HG03520 (cell line): ENCODE results near the gene TBC1D5.
"Not testable (repeated sequence)": the region's sequence is repeated elsewhere in the genome, so short reads cannot be mapped to it uniquely, and the experiment has no call there.

ENCODE experiments used
- ATAC-seq: cut with Tn5 transposase; IDR thresholded peaks from one replicate; pipeline ENCODE4 v1.9.1; 2021; ENCODE audit warnings: mild to moderate bottlenecking, moderate library complexity; ENCODE audit not compliant: unreplicated experiment

Gene TBC1D5

DNA sequence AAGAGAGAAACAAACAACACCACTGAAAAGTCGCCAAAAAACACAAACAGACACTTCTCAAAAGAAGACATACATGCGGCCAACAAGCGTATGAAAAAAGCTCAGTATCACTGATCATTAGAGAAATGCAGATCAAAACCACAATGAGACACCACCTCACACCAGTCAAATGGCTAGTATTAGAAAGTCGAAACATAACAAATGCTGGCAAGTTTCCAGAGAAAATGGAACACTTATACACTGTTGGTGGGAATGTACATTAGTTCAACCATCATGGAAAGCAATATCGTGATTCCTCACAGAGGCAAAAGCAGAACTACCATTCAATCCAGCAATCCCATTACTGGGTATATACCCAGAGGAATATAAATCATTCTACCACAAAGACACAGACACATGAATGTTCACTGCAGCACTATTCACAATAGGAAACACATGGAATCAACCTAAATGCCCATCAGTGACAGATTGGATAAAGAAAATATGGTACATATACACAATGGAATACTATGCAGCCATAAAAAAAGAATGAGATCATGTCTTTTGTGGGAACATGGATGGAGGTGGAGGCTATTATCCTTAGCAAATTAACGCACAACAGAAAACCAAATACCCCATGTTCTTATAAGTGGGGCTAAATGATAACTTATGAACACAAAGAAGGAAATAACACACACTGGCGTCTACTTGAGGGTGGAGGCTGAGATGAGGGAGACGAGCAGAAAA is 93.6 kb downstream of the TBC1D5 start:
- not testable (repeated sequence) for ATAC-seq

DNA sequence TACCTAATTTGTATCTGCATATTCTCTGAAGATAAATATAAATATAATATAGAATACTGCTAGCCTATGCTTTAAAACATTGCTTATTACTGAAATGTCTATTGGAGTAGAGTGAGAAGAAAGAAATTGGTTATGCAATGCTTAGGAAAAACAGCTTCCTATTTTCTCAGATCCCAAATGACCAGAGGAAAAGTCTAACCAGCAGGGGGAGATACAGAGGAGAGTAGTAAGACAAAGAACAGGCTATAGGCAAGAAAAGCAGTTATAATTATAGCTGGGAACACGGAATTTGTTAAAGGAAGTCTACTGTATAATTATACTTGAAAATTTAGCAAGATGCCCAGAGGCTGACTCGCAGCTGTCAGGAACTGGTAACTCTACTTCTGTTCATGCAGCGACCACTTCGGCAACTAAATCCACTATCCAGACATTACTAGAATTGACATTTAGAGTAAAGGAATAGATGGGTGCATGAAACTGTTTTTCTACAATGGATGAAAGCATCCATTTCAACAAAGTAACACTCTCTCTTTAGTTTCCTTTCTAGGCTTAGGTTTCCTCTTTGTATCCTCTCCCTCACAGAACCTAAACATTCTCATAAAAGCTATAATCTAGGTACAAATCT is 97.2 kb downstream of the TBC1D5 start:
- no peak for ATAC-seq

DNA sequence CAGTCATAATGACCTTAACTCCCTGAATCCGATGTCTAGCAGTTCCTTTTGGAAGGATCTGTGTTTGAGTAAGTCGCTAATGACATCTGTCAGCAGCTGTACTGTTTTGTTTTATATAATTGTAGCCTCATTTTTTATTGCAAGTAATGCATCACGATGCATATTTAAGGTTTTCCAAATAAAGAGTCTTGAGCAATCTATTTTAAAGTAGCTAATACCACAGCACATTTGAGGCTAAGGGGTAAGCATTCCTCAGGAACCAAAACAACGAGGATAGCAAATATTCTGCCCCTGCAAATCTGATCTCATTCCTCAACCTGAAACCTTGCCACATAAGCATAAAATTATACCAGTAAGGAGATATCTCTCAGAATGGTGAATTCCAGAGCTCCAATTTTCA is 98.7 kb downstream of the TBC1D5 start:
- ATAC-seq = no peak

GRCh38 chr3:17642474-17642873 is 100.0 kb downstream of the TBC1D5 start:
- ATAC-seq = no peak

DNA sequence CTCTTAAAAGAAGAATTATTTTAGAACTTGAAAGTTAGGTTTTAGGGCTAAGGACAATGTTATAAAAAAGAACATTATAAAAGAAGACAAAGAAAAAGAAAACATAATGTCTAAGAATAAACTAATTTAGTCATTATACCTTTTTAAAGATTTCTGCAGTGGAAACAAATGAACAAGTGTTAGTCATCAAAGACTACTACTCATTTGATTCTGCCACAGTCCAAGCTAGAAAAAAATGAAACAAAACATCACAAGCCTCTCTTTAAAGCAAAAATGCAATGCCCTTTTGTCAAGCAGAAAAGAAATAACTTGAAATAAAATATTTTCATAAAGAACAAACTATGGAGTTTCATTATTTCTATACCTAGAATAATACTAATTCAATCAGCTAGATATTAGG is 102.0 kb downstream of the TBC1D5 start:
- no peak for ATAC-seq

- no peak for ATAC-seq
These were observed 102.7 kb downstream of the TBC1D5 start for GRCh38 chr3:17639765-17640164.

DNA sequence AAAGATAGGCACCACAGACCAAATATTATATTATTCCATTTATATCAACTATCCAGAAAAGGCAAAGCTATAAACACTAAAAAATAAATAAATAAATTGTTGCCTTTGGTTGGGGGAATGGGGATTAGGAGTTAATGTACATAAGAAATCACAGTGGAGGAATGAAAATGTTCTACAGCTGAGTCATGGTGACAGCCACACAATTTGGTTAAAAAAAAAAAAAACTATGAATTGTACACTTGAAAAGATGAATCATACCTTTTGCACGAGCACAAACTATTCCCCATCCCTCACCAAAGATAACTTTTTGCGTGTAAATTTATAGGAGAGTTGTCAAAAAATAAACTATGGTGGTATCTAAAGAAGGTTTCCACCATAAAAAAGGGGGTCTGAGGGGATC is 103.2 kb downstream of the TBC1D5 start:
- no peak for ATAC-seq

DNA sequence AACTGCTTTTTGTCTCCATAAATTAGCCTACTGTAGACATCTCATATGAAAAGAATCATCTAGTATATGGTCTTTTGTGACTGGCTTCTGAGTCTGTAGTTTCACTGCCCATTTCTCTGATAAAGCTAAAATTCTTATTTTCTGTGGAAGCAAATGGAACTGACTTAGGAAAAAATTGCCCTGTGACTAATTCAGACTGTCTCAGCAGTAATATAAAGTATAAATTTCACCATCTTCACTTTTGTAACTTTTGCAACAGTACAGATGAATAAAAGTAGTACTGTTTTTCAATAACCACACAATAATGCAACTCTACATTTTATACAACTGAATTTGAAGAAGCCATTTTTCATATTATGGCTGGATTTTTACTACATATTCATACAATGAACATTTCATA is 104.1 kb downstream of the TBC1D5 start:
- ATAC-seq = no peak

- not testable (repeated sequence) for ATAC-seq
These were observed 106.8 kb downstream of the TBC1D5 start for GRCh38 chr3:17635675-17636074.

DNA sequence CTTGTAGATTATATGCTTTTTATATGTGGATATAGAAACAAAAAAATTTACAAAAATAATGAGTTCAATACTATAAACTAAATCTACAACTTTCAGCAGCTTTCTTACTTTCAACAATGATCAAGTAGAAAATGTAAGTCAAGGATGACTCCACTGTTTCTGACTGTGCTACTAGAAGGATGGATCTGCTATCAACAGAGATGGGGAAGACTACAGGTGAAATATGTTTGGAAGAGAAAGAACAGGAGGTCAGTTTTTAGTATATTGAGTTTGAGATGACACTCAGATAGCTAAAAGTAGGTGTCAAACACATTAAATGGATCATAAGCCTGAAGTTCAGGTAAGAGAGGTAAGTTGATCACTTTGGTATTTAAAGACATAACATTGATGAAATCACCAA is 107.5 kb downstream of the TBC1D5 start:
- ATAC-seq = no peak

- ATAC-seq = no peak
These were observed 108.2 kb downstream of the TBC1D5 start for GRCh38 chr3:17634201-17634600.

- no peak for ATAC-seq
These were observed 109.9 kb downstream of the TBC1D5 start for GRCh38 chr3:17632401-17633100.

DNA sequence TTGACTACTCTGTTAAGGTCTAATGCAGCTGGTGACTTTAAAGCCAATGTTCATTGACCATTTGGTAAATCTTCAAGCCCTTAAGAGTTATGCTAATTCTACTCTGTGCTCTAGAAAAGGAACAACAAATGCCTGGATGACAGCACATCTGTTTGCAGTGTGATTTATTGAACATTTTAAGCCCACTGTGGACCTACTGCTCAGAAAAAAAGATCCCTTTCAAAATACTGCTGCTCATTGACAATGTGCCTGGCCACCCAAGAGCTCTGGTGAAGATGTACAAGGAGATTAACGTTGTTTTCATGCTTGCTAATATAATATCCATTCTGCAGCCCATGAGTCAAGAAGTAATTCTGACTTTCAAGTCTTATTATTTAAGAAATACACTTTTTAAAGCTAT is 110.8 kb downstream of the TBC1D5 start:
- no peak for ATAC-seq

DNA sequence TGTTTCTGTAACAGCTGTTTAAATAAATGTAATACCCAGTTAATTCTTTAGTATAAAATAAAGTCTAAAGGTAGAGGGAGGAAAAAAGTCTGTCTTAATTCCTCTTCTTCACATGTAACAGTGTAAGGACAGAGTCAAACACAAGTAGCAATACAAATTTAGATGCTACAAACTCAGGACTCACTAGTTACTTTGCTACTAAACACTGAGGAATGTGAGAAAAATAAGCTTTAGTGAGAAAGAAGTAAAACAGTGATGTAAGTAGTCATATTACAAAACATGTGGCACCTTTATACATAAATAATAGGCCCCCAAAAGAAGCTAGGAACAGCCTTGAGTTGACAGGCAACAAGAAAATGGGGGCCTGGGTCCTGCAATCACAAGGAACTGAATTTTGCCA is 113.0 kb downstream of the TBC1D5 start:
- ATAC-seq = no peak

GRCh38 chr3:17626395-17626794 is 116.0 kb downstream of the TBC1D5 start:
- no peak for ATAC-seq

GRCh38 chr3:17625133-17625532 is 117.3 kb downstream of the TBC1D5 start:
- no peak for ATAC-seq

DNA sequence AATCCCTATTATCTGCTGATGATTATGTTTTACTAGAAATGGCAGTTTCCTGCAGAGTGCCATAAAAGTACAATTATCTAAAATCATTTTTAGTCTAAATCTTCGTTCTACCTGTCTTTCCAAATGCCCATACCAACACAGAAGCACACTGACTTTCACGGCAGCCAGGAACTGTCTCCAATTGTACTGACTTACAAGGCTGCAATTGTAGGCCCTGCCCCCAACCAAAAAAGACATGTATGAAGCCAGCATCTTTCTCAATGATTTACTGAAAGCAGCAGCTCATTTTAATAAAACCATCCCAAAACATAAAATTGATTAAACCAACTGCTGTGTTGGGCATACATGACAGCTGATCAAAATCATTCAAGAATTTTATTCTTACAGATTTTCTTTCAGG is 119.0 kb downstream of the TBC1D5 start:
- ATAC-seq = no peak

DNA sequence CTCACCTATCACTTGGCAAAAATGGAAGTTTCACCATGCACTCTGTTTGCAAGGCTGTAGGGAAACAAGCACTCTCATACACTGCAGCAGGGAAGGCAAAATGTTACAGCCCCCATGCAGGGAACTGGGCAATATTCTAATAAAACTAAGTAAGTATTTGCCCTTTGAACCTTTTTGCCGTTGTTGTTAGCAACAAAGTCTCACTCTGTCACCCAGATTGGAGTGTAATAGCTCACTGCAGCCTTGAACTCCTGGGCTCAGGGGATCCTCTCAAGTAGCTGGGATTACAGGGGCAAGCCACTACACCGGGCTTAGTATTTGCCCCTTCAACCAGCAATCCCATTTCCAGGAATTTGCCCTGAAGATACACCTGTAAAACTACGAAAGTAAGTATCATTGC is 122.5 kb downstream of the TBC1D5 start:
- ATAC-seq = no peak

- ATAC-seq = not testable (repeated sequence)
These were observed 129.4 kb downstream of the TBC1D5 start for GRCh38 chr3:17613017-17613416.

DNA sequence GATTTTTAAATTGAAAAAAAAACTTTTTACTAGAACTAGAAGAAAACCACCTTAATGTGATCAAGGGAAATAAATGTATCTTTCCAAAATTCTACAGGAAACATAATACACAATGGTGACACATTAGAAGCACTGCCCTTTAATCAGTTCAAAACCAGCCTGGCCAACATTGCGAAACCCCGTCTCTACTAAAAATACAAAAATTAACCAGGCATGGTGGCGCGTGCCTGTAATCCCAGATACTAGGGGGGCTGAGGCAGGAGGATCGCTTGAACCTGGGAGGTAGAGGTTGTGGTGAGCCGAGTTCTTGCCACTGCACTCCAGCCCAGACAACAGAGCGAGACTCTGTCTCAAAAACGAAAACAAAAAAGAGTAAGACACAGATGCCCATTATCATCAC is 134.5 kb downstream of the TBC1D5 start:
- ATAC-seq = no peak

DNA sequence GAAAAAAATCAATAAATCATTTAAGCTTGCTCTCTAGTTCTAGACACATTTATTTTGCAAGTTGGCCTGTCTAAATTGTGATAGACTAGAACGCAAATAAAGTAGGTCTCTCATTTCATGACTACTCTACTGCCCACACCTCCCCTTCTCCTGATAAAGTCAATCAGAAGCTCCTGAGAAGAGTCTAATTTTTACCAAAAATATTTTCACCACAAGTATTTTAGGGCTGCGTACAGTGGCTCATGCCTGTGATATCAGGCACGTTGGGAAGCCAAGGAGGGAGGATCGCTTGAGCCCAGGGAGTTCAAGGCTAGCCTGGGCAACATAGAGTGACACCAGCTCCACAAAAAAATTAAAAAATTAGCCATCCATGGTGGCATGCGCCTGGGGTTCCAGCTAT is 136.5 kb downstream of the TBC1D5 start:
- ATAC-seq = no peak

DNA sequence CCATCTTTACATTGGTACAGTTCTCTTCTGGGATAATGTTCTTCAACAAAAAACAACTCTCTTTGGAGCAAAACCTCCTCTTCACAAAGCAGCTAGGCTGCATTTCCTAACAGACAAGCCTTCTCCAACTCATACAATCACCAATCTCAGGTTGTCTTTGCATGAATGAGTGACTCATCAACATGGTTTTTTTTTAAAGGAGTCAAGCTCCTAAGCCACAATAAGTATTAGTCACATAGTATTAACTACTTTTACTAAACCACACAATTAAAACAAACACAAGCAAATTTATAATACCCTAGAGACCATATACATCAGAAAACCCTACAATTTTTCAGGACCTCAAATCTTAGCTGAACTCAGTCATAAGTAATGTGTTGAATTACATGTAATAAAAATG is 137.4 kb downstream of the TBC1D5 start:
- no peak for ATAC-seq
